Stimulated activated CD4-positive, alpha-beta T cell treated with anti-CD3 and anti-CD28 coated beads, Interleukin-4, amount 100 ng/mL, for 4 hours (primary cell): ENCODE data around the gene SRSF1.
"Not testable (repeated sequence)": the region's sequence is repeated elsewhere in the genome, so short reads cannot be mapped to it uniquely, and the experiment has no call there.

Source experiments
- DNase-seq, 2 experiments: peaks; one replicate each; pipeline ENCODE4 v3.0.0-alpha.2; 2020

SRSF1 gene

GRCh38 chr17:57988301-57989250, 18.5 kb downstream of the SRSF1 start:
- peak in 1 of 2 experiments; percentile 57 for DNase-seq

- DNase-seq, result peak; percentile 67 to 76
Observed at GRCh38 chr17:57987581-57988300, 19.3 kb downstream of the SRSF1 start, which contains the start of gene VEZF1. Gene VEZF1 (minus strand): TSS chr17:57988254. CDS start chr17:57988111, 143 bp downstream.

GRCh38 chr17:57986841-57987580, 20.0 kb downstream of the SRSF1 start:
- DNase-seq, result peak; percentile 27 to 42

- no peak for DNase-seq
Observed at GRCh38 chr17:57985675-57985974, 21.4 kb downstream of the SRSF1 start.

- DNase-seq, result no peak
Observed at GRCh38 chr17:57984936-57985674, 21.9 kb downstream of the SRSF1 start.

- no peak for DNase-seq
Observed at GRCh38 chr17:57984261-57984890, 22.7 kb downstream of the SRSF1 start.

GRCh38 chr17:57983446-57983845, 23.6 kb downstream of the SRSF1 start:
- DNase-seq, result no peak

GRCh38 chr17:57982452-57983170, 24.4 kb downstream of the SRSF1 start:
- DNase-seq, result no peak

- DNase-seq, result no peak
Observed at GRCh38 chr17:57980522-57980921, 26.5 kb downstream of the SRSF1 start.

GRCh38 chr17:57979076-57979475, 28.0 kb downstream of the SRSF1 start:
- no peak for DNase-seq

GRCh38 chr17:57976594-57976993, 30.5 kb downstream of the SRSF1 start:
- no peak for DNase-seq

GRCh38 chr17:57975044-57975443, 32.0 kb downstream of the SRSF1 start:
- DNase-seq, result no peak

- not testable (repeated sequence) for DNase-seq
Observed at GRCh38 chr17:57974053-57974824, 32.8 kb downstream of the SRSF1 start.

- DNase-seq, result no peak
Observed at GRCh38 chr17:57972151-57972550, 34.9 kb downstream of the SRSF1 start.

- DNase-seq, result no peak
Observed at GRCh38 chr17:57971572-57971971, 35.5 kb downstream of the SRSF1 start.

- no peak for DNase-seq
Observed at GRCh38 chr17:57970710-57971109, 36.3 kb downstream of the SRSF1 start.

GRCh38 chr17:57968456-57968855, 38.6 kb downstream of the SRSF1 start:
- DNase-seq, result no peak

GRCh38 chr17:57966875-57967274, 40.2 kb downstream of the SRSF1 start:
- DNase-seq, result no peak

- DNase-seq, result no peak
Observed at GRCh38 chr17:57966246-57966645, 40.8 kb downstream of the SRSF1 start.

- no peak for DNase-seq
Observed at GRCh38 chr17:57965521-57966160, 41.4 kb downstream of the SRSF1 start.
